GM19467 (cell line): ENCODE data around the gene AOX1.
"Not testable (repeated sequence)": the region's sequence is repeated elsewhere in the genome, so short reads cannot be mapped to it uniquely, and the experiment has no call there.

Experiments
- ATAC-seq: cut with Tn5 transposase; IDR thresholded peaks from one replicate; pipeline ENCODE4 v1.9.1; 2021; ENCODE audit warnings: mild to moderate bottlenecking, moderate library complexity; ENCODE audit not compliant: unreplicated experiment

The AOX1 gene

GRCh38 chr2:200664770-200665494, 79.1 kb downstream of the AOX1 start:
- no peak for ATAC-seq

- ATAC-seq, result no peak
Measured at GRCh38 chr2:200665626-200666453, 80.0 kb downstream of the AOX1 start.

- ATAC-seq, result no peak
Measured at GRCh38 chr2:200667413-200667812, 81.6 kb downstream of the AOX1 start.

GRCh38 chr2:200668478-200668877, 82.7 kb downstream of the AOX1 start:
- no peak for ATAC-seq

- no peak for ATAC-seq
Measured at GRCh38 chr2:200669308-200669707, 83.5 kb downstream of the AOX1 start.

GRCh38 chr2:200670313-200670712, 84.5 kb downstream of the AOX1 start:
- ATAC-seq, result no peak

- no peak for ATAC-seq
Measured at GRCh38 chr2:200670751-200671150, 84.9 kb downstream of the AOX1 start.

GRCh38 chr2:200673191-200673590, 87.4 kb downstream of the AOX1 start:
- ATAC-seq, result no peak

- no peak for ATAC-seq
Measured at GRCh38 chr2:200674837-200675236, 89.0 kb downstream of the AOX1 start.

- ATAC-seq, result no peak
Measured at GRCh38 chr2:200677171-200677570, 91.4 kb downstream of the AOX1 start.

GRCh38 chr2:200677721-200678532, 92.1 kb downstream of the AOX1 start:
- ATAC-seq, result no peak

GRCh38 chr2:200679127-200679526, 93.3 kb downstream of the AOX1 start:
- no peak for ATAC-seq

GRCh38 chr2:200679535-200679934, 93.7 kb downstream of the AOX1 start:
- no peak for ATAC-seq

GRCh38 chr2:200681697-200682096, 95.9 kb downstream of the AOX1 start:
- ATAC-seq, result no peak

- not testable (repeated sequence) for ATAC-seq
Measured at GRCh38 chr2:200682407-200682806, 96.6 kb downstream of the AOX1 start.

- ATAC-seq, result no peak
Measured at GRCh38 chr2:200687922-200688920, 102.4 kb downstream of the AOX1 start.

GRCh38 chr2:200689115-200689514, 103.3 kb downstream of the AOX1 start:
- no peak for ATAC-seq

- no peak for ATAC-seq
Measured at GRCh38 chr2:200693836-200694470, 108.1 kb downstream of the AOX1 start.

GRCh38 chr2:200695191-200695590, 109.4 kb downstream of the AOX1 start:
- no peak for ATAC-seq

GRCh38 chr2:200695601-200696000, 109.8 kb downstream of the AOX1 start:
- ATAC-seq, result no peak
